WTC11 (cell line): ENCODE results near the gene B3GAT1. TPM values are rescaled to one million over a fixed set of nuclear protein-coding genes. Genes with fewer than 3 reads are reported as not detected.

Experiments used
- ATAC-seq: fragments of 200-7000 bp; cut with Tn5 transposase; 2 replicates; pipeline ENCODE4 v1.10.0; 2021; ENCODE audit warnings: mild to moderate bottlenecking, moderate library complexity
- CTCF ChIA-PET: fragments of 300-600 bp; sonication (Branson Sonifier 250); formaldehyde crosslinking; loops from one replicate; lab custom pipeline; 2021; ENCODE audit warnings: antibody characterized with exemption; lab: Charles Lee
- POLR2A ChIA-PET: fragments of 350-600 bp; sonication (Branson Sonifier 250); formaldehyde crosslinking; loops from one replicate; lab custom pipeline; 2021; ENCODE audit warnings: antibody characterized with exemption; lab: Charles Lee
- DNase-seq: peaks from one replicate; pipeline ENCODE4 v3.0.0; 2021; ENCODE audit warnings: low spot score
- H3K27ac Mint-ChIP-seq: 2 replicates; pipeline ENCODE4 v1.8.0; 2021; ENCODE audit warnings: mixed read lengths
- H3K27me3 Mint-ChIP-seq: 2 replicates; pipeline ENCODE4 v1.8.0; 2021; ENCODE audit warnings: low read depth, mild to moderate bottlenecking, moderate library complexity, mixed read lengths
- H3K36me3 Mint-ChIP-seq: 2 replicates; pipeline ENCODE4 v1.8.0; 2021; ENCODE audit warnings: mixed read lengths
- H3K4me1 Mint-ChIP-seq: 2 replicates; pipeline ENCODE4 v1.8.0; 2022; ENCODE audit warnings: mixed read lengths
- H3K4me3 Mint-ChIP-seq: 2 replicates; pipeline ENCODE4 v1.8.0; 2021; ENCODE audit warnings: mild to moderate bottlenecking, moderate library complexity, mixed read lengths
- H3K9me3 Mint-ChIP-seq: 2 replicates; pipeline ENCODE4 v1.8.0; 2021; ENCODE audit warnings: mixed read lengths
- AR ChIP-seq: fragments of 250-450 bp; sonication (Bioruptor Pico); IDR thresholded peaks from 2 replicates; pipeline ENCODE4 v1.9.0; 2021; ENCODE audit warnings: mild to moderate bottlenecking
- CBFB ChIP-seq: sonication (generic); formaldehyde crosslinking; IDR thresholded peaks from 2 replicates; pipeline ENCODE4 v1.8.1; 2022; ENCODE audit warnings: mild to moderate bottlenecking, low read depth, missing genetic modification reagents
- CREB1 ChIP-seq: sonication (generic); formaldehyde crosslinking; IDR thresholded peaks from 2 replicates; pipeline ENCODE4 v1.8.0; 2023; ENCODE audit warnings: mild to moderate bottlenecking, missing genetic modification reagents
- ELF4 ChIP-seq: sonication (generic); formaldehyde crosslinking; IDR thresholded peaks from 2 replicates; pipeline ENCODE4 v1.8.1; 2022; ENCODE audit warnings: low read depth, mild to moderate bottlenecking, moderate library complexity, missing genetic modification reagents
- ESRRA ChIP-seq: sonication (generic); formaldehyde crosslinking; IDR thresholded peaks from 2 replicates; pipeline ENCODE4 v1.8.1; 2022; ENCODE audit warnings: mild to moderate bottlenecking, missing genetic modification reagents, borderline replicate concordance
- GRHL2 ChIP-seq: fragments of 250-450 bp; sonication (Bioruptor Pico); IDR thresholded peaks from 2 replicates; pipeline ENCODE4 v1.8.0; 2022; ENCODE audit warnings: mild to moderate bottlenecking, moderate library complexity; ENCODE audit not compliant: insufficient replicate concordance, severe bottlenecking
- NFATC4 ChIP-seq: fragments of 250-450 bp; sonication (Bioruptor Pico); IDR thresholded peaks from 2 replicates; pipeline ENCODE4 v1.9.0; 2021; ENCODE audit warnings: mild to moderate bottlenecking
- RORB ChIP-seq: fragments of 250-450 bp; sonication (Bioruptor Pico); IDR thresholded peaks from 2 replicates; pipeline ENCODE4 v1.9.0; 2021; ENCODE audit warnings: mild to moderate bottlenecking
- STAT6 ChIP-seq: sonication (generic); formaldehyde crosslinking; conservative IDR thresholded peaks from 2 replicates; pipeline ENCODE4 v1.8.1; 2023; ENCODE audit warnings: mild to moderate bottlenecking, low read depth, missing genetic modification reagents, moderate library complexity
- TP53 ChIP-seq: sonication (generic); formaldehyde crosslinking; IDR thresholded peaks from 2 replicates; pipeline ENCODE4 v1.8.1; 2023; ENCODE audit warnings: mild to moderate bottlenecking, missing genetic modification reagents
- ZNF281 ChIP-seq: sonication (generic); formaldehyde crosslinking; IDR thresholded peaks from 2 replicates; pipeline ENCODE4 v1.8.0; 2023; ENCODE audit warnings: mild to moderate bottlenecking, missing genetic modification reagents
- ZNF425 ChIP-seq: fragments of 250-450 bp; sonication (Bioruptor Pico); conservative IDR thresholded peaks from 2 replicates; pipeline ENCODE4 v1.9.0; 2021; ENCODE audit warnings: mild to moderate bottlenecking
- ZNF532 ChIP-seq: fragments of 250-450 bp; sonication (Bioruptor Pico); IDR thresholded peaks from 2 replicates; pipeline ENCODE4 v1.9.0; 2021; ENCODE audit warnings: mild to moderate bottlenecking, borderline replicate concordance
- total RNA-seq: library from RNA; stranded (reverse); gene quantifications from 3 replicates; pipeline ENCODE4 v1.2.3, GENCODE V29; 2021
- TF ChIP-seq, protein P1 (sequence below): sonication (generic); formaldehyde crosslinking; IDR thresholded peaks from 2 replicates; pipeline ENCODE4 v1.8.1; 2023; ENCODE audit warnings: mild to moderate bottlenecking, moderate library complexity, missing genetic modification reagents
- TF ChIP-seq, protein P2 (sequence below): sonication (generic); formaldehyde crosslinking; IDR thresholded peaks from 2 replicates; pipeline ENCODE4 v1.8.1; 2022; ENCODE audit warnings: mild to moderate bottlenecking, moderate library complexity, missing genetic modification reagents

B3GAT1 gene
- total RNA-seq, 1 experiment from 2014 or later: 30.0 TPM

DNA sequence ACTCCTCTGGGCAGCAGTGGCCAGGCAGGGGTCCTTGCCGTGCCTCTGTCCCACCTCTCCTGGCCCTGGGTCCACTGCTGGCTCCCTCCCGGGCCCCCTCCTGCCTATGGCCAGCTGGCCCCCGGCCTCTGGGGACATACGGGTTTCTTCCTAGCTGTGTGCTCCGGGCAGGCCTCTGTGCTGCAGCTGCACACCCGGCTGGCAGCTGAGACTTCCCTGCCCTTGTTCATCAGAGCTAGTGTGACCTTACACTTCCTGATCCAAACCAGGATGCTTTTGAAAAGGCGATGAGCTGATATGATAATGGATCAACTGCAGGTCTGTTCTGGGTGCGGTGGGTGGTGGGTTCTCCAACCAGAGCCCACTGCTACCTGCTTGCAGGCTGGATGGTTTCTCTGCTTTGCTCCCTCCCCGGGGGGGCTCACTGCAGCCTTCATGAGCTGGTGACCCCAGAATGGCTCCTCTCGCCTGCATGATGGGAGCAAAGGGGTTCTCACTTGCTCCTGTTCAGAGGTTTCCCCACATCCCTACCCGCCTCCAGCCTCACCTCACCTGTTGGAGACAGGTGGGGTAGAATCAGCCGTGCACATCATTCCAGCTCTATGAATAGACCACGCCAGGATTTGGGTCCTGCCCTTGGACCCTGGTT is 13.3 kb downstream of the B3GAT1 start:
- Mint-ChIP-seq H3K4me1 (peaks cover 7% of the 10 kb centered on the region; the same call in 1 of the 2 replicates), H3K9me3 (peaks cover 8% of the 10 kb centered on the region), H3K4me3 (no peak overlapping the region), H3K36me3 (peaks cover 11% of the 10 kb centered on the region), H3K27ac (no peak overlapping the region), H3K27me3 (no peaks in the 10 kb centered on the region)
- DNase-seq: no peak
- no peak for ATAC-seq
- TF ChIP-seq AR (CRISPR knock-in tag): no peak
- TF ChIP-seq TP53 (CRISPR knock-in tag): no peak
- TF ChIP-seq CBFB: no peak
- ChIA-PET CTCF (no interaction called here), POLR2A (no interaction called here)

DNA sequence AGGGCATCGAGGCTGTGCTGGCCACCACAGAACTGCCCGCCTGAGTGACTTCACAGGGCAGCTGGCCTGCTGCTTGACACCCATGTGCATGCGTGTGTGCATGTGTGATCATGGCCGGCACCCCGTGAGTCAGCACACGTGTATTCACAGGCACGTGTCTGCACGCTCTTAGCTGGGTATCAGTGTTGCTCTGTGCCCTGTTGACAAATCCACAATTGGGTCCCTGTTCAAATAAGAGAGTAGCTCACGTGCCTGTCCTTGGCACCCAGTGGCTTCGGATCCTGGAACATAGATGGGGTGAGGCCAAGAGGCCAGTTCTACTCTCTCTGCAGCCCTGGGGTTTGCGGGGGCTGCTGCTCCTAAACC is 14.0 kb downstream of the B3GAT1 start:
- Mint-ChIP-seq H3K9me3 (peaks cover 8% of the 10 kb centered on the region), H3K27me3 (no peaks in the 10 kb centered on the region), H3K27ac (peak overlapping the region; percentile 58; the same call in 1 of the 2 replicates), H3K36me3 (peaks cover 11% of the 10 kb centered on the region), H3K4me1 (peaks cover 7% of the 10 kb centered on the region; the same call in 1 of the 2 replicates), H3K4me3 (no peak overlapping the region)
- CTCF ChIA-PET: no interaction called here
- no peak for ATAC-seq
- no peak for DNase-seq
- POLR2A ChIA-PET: no interaction called here
- TF ChIP-seq ZNF532 (no peak), NFATC4 (no peak), ELF4 (CRISPR knock-in tag) (no peak), ESRRA (CRISPR knock-in tag) (no peak), ZNF281 (CRISPR knock-in tag) (no peak), RORB (CRISPR knock-in tag) (no peak), GRHL2 (CRISPR knock-in tag) (no peak), CREB1 (no peak), STAT6 (CRISPR knock-in tag) (no peak), ZNF425 (CRISPR knock-in tag) (no peak)
- TF ChIP-seq, protein P1, sequence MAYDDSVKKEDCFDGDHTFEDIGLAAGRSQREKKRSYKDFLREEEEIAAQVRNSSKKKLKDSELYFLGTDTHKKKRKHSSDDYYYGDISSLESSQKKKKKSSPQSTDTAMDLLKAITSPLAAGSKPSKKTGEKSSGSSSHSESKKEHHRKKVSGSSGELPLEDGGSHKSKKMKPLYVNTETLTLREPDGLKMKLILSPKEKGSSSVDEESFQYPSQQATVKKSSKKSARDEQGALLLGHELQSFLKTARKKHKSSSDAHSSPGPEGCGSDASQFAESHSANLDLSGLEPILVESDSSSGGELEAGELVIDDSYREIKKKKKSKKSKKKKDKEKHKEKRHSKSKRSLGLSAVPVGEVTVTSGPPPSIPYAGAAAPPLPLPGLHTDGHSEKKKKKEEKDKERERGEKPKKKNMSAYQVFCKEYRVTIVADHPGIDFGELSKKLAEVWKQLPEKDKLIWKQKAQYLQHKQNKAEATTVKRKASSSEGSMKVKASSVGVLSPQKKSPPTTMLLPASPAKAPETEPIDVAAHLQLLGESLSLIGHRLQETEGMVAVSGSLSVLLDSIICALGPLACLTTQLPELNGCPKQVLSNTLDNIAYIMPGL (CRISPR knock-in tag): no peak
- TF ChIP-seq, protein P2, sequence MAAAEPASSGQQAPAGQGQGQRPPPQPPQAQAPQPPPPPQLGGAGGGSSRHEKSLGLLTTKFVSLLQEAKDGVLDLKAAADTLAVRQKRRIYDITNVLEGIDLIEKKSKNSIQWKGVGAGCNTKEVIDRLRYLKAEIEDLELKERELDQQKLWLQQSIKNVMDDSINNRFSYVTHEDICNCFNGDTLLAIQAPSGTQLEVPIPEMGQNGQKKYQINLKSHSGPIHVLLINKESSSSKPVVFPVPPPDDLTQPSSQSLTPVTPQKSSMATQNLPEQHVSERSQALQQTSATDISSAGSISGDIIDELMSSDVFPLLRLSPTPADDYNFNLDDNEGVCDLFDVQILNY (CRISPR knock-in tag): no peak
